LoVo (cell line): ENCODE results near the gene DOCK8.
"Not testable (repeated sequence)": the region's sequence is repeated elsewhere in the genome, so short reads cannot be mapped to it uniquely, and the experiment has no call there.

Source experiments
- DNase-seq: peaks from one replicate; pipeline ENCODE4 v3.0.0-alpha.2; 2016; ENCODE audit warnings: low spot score

Gene DOCK8

DNA sequence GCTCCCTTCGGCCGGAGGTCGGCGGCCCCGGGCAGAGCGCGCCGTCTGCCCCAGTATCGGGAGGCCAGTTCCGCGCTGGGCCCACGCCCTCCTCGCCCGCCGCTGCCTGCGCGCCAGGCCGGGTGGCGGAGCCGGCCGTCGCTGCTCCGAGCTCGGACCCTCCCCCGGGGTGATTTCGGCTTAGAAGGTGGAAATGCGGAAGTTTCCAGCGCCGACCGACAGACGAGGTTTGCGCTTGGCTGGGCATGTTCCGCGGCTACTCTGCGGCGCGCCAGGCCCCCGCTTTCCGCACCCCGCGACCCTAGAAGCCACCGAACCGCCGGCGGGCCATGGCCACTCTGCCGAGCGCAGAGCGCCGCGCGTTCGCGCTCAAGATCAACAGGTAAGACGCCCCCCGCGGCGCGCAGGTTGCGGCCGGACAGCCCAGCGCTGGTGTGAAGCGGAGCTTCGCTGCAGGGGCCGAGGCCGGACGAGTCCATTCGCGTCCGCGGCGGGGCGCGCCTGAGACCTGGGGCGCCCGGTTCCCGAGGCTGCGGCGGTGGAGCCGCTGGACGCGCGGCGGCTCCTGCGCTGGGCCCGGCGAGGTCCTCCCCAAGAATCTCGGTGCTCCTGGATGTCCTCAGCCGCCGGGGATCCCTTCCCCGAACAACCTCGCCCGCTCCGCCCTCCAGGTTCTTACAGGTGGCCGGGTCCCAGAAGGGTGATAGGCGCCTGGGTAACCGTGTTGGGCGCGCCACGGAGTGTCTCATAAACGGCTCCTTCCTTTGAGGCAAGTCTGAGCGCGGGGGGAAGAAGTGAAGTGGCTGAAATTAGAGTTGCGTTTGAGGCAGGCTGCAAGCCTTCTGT lies at the start of gene DOCK8:
Gene DOCK8, plus strand, starts transcription at position 218 of the 846 bp plus-strand sequence. Its CDS starts 112 bp downstream, at position 330.
- peak; percentile 84 for DNase-seq

DNA sequence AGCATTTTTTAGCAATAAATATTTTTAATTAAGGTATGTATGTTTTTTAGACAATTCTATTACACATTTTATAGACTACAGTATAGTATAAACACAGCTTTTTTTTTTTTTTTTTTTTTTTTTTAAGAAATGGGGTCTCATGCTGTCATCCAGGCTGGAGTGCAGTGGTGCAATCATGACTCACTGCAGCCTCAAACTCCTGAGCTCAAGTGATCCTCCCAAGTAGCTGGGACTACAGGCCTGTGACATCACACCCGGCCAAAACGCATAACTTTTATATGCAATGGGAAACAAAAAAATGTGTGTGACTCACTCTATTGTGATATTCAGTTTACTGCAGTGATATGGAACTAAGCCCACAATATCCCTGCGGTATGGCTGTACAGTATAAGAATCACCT lies 44.9 kb upstream of the DOCK8 start:
- DNase-seq, result not testable (repeated sequence)

- DNase-seq, result not testable (repeated sequence)
Observed at GRCh38 chr9:178140-178825, 36.4 kb upstream of the DOCK8 start.

- DNase-seq, result not testable (repeated sequence)
Observed at GRCh38 chr9:178970-179383, 35.7 kb upstream of the DOCK8 start, which contains the start of gene ZNG1A. ZNG1A (minus strand) TSS chr9:179056; CDS start chr9:178969, 87 bp downstream.

- not testable (repeated sequence) for DNase-seq
Observed at GRCh38 chr9:199601-200000, 15.1 kb upstream of the DOCK8 start.

DNA sequence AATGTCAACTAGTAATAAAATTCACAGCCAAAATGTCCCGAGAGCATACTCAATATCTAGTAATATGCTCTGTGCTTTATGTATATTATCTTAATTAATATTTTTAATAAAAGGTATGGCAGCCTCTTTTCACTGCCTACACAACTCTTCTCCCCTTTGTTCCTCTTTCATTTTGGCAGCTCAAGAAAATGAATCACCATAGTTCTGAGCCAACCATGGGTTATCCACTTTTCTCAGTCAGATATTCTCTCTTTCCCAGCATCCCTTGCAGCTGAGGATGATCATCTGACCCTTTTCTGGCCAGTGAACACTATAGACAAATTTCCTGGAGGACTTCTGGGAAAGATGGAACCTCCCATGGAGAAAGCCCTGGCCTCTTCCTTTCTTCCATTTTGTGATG lies 8.2 kb upstream of the DOCK8 start:
- DNase-seq, result no peak

DNA sequence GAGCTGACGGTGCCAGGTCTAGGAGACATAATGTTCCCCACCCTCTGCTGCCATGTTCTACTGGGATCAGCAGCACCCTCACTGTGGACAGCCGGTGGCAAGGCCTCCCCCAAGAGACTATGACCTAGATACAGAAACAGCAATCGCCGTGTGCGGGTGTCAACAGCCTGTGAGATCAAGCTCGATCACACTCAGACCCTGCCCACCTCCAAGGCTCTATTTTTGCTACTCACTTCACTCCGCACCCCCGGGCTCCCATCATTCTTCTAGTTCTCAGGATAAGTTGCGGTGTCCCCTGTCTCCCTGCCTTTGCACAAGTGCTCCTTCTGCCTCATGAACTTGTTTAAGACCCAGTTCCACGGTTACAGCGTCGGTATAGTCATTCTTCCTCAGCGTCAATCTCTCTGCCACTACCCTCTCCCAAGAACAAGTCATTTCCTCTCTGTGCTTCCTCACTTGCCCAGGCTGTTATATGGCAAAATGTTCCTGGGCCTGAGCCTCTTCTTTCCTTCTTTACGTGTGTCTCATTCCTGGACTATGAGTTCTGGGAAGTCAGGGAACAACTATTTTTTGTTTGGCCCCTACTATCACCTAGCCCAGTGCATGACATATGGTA lies 5.4 kb upstream of the DOCK8 start:
- no peak for DNase-seq

DNA sequence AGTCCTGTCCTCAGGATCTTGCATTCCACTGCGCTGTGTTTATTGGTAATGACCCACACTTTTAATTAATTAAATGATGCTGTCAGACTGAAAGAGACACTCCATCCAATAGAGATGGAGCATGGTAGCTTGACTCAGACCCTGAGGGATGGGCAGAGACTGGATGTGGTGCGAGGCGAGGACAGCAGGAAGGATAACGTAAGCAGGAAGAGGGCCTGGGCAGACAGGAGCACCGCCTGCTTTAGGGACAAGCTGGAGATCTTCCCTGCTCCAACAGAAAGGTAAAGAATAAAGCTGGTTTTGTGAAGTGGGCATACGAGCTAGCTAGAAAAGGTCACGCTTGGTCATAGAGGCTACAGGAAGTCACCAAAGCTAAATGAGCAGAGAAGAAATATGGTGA lies 3.6 kb upstream of the DOCK8 start:
- DNase-seq, result no peak

DNA sequence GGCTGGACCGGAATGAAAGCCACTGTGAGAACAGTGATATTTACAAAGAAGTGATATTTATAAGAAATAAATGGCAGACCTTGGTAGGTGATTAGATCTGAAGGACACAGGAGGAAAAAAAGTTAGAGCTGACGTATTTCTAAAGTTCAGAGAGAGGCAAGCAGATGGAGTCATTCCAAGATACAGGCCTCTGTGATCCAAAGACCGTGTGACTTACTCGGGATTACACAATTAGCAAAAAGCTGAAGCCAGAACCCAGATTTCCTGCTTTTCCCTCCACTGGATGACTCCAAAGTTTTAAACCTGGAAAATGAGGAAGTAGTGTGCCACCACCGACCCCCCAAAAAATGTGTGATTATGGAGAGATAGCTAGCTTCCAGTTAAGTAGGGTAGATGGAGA lies 3.1 kb upstream of the DOCK8 start:
- no peak for DNase-seq

- DNase-seq, result no peak
Observed at GRCh38 chr9:212297-212696, 2.4 kb upstream of the DOCK8 start.

DNA sequence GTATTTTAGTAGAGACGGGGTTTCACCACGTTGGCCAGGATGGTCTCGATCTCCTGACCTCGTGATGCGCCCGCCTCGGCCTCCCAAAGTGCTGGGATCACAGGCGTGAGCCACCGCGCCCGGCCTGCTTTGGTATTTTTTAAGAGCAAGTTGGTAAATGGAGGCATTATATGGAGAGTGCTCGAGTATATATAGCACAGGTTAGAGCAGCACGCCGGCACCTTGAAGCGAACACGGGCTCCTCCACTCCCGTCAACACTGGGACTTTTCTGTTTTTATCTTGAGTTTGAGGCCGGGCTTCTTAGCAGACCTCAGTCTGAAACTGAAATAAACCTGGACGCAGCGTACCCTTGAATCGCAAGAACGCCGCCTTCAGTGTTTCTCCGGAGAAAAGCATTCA lies 764 bp upstream of the DOCK8 start:
- DNase-seq, result not testable (repeated sequence)

DNA sequence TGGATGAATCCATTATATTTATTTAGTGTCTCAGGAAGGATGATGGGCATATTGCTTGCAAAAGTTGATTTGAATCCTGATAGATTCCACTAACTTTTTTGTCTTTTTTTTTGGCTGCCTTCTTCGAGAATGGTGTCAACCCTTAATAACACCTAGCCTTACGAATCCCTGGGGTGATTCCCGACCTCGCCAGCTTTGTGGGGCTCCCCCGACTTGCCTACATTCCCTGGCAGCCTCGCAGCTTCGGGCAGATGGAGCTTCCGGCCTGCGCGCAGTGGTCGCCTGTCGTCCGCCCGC lies 366 bp upstream of the DOCK8 start:
- DNase-seq, result no peak

DNA sequence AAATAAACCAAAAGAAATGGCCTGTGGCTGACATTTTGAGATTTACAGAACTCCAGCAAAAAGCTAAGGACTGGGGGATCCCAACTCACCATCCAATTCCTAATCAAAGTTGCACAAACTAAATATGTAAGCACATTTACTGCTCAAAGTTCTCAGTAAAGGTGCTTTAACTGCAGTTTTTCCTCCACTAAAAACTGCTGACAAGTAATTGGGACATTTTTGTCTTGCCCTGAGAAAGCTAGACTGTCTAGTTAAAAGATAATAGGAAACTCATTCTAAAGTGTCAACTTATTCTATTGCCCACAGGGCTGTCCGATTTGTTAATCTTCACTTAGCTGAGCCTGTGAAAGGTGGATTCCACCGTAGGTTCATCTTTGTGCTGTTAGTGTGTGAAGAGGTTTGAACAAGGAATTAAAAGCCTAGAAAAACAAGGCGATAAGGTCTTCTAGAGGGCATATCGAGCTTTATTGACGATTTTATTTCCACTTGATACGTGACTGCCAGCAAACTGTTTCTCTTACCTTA lies 1.0 kb downstream of the DOCK8 start:
- no peak for DNase-seq

DNA sequence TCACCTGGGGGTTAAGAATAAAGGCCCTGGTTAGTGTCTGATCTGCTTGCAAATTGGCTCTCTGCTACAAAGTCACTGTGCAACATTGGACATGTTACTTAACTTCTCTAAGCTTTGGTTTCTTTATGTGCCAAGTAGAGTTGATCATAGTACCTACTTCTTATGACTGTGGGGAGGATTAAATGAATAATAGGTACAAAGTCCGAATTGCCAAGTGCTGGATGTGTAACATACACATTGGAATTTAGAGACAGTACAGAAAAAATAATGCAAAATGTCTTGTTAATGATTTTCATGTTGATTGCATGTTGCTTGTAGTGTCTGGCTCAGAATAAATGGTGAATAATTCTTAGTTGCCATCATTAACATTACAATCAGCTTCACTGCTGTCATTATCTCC lies 2.2 kb downstream of the DOCK8 start:
- peak; percentile 37 for DNase-seq

DNA sequence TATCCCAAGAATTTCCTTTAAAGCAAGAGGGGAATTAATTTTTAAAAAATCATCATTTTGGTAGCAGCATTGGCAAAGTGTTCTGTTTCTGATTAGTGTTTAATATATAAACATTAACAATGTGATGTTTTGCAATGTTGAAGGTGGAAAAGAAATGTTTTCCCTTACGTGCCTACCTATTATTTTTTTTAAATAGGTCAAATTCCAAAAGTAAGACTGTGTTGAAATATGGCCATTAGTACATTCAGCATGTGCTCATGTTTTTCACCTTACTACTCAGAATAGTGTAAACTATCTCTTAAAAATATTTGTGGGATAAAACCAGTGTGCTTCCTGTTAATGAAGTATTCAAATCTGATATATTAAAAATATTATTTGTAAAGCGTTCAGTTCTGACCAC lies 3.3 kb downstream of the DOCK8 start:
- DNase-seq, result no peak

DNA sequence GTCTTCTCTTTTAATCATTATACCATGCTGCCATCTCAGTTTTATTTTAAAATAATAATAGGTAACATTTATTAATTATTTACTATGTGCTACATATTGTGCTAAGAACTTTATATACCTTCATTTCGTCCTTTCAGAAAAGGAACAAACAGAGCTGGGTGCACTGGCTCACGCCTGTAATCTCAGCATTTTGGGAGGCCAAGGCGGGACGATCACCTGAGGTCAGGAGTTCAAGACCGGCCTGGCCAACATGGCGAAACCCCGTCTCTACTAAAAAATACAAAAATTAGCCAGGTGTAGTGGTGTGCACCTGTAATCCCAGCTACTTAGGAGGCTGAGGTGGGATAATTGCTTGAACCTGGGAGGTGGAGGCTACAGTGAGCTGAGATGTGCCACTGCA lies 4.4 kb downstream of the DOCK8 start:
- DNase-seq, result not testable (repeated sequence)

DNA sequence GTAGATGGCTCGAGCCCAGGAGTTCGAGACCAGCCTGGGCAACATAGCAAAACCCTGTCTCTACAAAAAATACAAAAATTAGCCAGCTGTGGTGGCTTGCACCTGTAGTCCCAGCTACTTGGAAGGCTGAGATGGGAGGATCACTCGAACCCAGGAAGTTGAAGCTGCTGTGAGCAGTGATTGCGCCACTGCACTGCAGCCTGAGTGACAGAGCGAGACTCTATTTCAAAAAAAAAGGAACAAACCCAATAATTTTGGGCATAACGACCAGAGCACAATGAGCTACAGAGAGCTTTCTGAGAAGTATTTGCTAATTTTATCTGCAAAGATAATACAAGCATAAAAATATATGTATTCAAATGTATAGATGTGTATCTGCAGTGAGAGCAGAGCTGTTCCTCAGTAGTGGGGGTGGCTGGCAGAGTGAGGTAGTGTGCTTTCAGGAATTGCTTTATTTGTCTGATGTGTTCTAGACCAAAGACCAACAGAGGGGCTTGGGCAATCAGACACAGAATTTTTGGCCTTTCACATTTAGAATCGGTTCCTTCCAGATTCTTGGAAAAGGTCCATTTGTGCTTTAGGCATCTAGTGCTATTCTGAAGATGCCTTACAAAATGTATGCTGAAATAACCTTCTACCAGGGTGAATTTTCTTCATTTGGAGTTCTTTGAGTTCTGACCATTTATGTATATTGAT lies 5.2 kb downstream of the DOCK8 start:
- DNase-seq, result no peak

- no peak for DNase-seq
Observed at GRCh38 chr9:221989-222776, 7.5 kb downstream of the DOCK8 start.

DNA sequence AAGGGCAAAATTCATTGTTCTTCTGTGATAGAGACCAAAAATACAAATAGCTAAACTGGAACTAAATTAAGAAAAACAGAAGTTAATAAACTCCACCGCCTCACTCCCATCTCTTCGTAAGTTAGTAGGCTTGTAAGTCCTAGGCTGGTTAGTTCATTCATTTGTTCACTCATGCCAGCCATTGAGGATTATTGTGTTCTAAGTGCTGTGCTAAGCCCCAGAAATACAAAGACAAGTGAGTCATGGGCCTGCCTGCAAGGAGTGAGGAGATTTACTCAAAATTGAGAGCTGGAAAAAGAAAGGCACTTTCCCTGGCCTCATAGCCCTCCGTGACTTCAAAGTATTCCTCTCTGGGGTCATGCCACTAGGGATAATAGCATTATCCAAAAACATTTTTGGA lies 8.5 kb downstream of the DOCK8 start:
- DNase-seq, result no peak

DNA sequence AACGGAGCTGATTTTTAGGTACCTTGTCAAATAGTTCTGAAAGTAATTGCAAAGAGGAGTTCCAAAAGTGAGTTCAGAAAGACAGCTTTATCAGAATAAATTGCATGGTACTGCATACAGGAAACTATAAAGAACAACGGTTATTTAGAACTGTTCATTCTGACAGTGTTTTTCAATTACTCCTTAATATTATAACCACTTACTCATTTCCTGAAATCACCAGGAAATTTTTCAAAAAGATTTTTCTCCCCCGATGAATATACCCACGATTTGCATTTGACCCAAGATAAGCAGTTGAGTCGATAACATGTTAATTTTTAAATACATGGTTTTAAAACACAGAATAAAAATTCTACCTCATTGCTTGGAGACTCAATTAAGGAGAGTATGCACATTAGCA lies 9.4 kb downstream of the DOCK8 start:
- no peak for DNase-seq
